GM23248 (cell line): ENCODE results near the gene NPFFR1.

Source experiments
- EZH2 ChIP-seq: fragments of 200-600 bp; sonication (generic); IDR thresholded peaks from 2 replicates; pipeline ENCODE4 v1.6.1; 2018; ENCODE audit warnings: antibody characterized with exemption, mild to moderate bottlenecking; ENCODE audit not compliant: insufficient read depth, poor library complexity, severe bottlenecking
- EZH2phosphoT487 ChIP-seq: fragments of 200-600 bp; sonication (generic); IDR thresholded peaks from 2 replicates; pipeline ENCODE4 v1.6.1; 2018; ENCODE audit warnings: antibody characterized with exemption, moderate library complexity, mild to moderate bottlenecking, low read depth; ENCODE audit not compliant: insufficient read depth

GRCh38 chr10:70270952-70271351, 12.9 kb downstream of the NPFFR1 start:
- TF ChIP-seq EZH2 (no peak), EZH2phosphoT487 (no peak)
